ENCODE results near the gene KLRK1.

DNA sequence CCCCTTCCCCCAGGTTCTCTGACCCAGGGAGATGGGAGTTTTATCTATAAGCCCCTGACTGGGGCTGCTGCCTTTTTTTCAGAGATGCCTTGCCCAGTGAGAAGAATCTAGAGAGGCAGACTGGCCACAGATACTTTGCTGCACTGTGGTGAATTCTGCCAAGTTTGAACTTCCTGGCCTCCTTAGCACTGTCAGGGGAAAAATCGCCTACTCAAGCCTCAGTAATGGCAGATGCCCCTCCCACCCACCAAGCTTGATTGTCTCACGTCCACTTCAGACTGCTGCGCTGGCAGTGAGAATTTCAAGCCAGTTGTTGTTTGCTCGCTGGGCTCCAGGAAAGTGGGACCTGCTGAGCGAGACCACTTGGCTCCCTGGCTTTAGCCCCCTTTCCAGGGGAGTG is 31.7 kb downstream of the KLRK1 start:
- TF ChIP-seq, protein P1, sequence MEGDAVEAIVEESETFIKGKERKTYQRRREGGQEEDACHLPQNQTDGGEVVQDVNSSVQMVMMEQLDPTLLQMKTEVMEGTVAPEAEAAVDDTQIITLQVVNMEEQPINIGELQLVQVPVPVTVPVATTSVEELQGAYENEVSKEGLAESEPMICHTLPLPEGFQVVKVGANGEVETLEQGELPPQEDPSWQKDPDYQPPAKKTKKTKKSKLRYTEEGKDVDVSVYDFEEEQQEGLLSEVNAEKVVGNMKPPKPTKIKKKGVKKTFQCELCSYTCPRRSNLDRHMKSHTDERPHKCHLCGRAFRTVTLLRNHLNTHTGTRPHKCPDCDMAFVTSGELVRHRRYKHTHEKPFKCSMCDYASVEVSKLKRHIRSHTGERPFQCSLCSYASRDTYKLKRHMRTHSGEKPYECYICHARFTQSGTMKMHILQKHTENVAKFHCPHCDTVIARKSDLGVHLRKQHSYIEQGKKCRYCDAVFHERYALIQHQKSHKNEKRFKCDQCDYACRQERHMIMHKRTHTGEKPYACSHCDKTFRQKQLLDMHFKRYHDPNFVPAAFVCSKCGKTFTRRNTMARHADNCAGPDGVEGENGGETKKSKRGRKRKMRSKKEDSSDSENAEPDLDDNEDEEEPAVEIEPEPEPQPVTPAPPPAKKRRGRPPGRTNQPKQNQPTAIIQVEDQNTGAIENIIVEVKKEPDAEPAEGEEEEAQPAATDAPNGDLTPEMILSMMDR (IDR thresholded peaks at IDR 0.05; ENCODE audit: low read length): no peak
- TF ChIP-seq EZH2phosphoT487 (IDR thresholded peaks at IDR 0.05; ENCODE audit: low read length): no peak

Data from MM.1S (cell line).